Effector CD8-positive, alpha-beta T cell (primary cell): Measurements from ENCODE around the gene UBR2.
"Not testable (repeated sequence)": the region's sequence is repeated elsewhere in the genome, so short reads cannot be mapped to it uniquely, and the experiment has no call there.

Source experiments
- DNase-seq: peaks from one replicate; lab custom pipeline; 2025; lab: John Stamatoyannopoulos, UW

UBR2 gene

DNA sequence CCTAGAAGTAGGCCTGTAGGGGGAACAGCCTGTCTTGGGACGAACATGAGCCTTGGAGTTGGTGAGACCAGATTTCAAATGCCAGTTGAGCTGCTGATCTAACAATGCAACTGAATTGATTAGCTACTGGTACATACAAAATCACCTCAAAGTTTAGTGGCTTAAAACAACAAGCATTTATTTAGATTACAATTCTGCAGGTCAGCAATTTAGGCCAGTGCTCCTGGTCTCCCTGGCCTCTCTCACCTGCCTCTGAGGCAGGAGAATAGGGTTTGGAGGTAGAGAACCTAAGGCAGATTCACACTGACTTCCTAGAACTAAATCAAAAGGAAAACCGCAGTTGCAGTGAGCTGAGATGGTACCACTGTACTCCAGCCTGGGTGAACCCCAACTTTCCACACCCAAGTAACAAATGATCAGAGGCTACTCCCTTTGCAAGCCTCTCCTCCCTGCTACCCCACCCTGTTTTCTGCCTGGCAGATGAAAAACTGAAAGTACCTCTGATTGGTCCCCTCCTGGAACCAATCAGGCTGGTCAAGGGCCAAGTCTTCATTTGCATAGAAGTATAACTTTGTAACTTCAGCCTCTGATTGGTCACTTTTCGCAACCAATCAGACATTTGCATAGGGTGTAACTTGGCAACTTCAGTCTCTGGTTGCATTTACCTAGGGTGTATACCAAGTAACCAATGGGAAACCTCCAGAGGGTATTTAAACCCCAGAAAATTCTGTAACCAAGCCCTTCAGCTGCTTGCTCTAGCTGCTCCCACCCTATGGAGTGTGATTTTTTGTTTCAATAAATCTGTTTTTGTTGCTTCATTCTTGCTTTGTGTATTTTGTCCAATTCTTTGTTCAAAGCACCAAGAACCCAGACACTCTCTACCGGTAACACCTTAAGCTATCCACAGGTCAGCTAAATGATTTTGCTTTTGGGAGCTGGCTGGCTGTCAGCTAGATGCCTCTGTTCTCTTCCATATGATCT, 8.1 kb upstream of the UBR2 start:
- no peak for DNase-seq

DNA sequence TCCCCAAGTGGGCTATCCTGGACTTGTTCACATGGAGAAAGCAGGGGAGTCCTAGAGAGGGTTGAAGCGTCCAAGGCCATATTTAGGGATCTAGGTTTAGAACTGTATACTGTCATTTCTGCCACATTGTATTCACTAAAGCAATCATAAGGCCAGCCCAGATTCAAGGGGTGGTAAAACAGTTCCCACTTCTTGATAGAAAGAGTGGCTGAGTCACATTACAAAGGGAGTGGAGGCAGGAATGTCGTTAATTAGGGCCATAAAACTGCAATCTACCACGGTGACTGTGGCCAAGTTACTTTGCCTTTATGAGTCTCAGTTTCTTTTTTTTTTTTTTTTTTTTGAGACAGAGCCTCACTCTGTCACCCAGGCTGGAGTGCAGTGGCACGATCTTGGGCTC, 7.4 kb upstream of the UBR2 start:
- DNase-seq: no peak

DNA sequence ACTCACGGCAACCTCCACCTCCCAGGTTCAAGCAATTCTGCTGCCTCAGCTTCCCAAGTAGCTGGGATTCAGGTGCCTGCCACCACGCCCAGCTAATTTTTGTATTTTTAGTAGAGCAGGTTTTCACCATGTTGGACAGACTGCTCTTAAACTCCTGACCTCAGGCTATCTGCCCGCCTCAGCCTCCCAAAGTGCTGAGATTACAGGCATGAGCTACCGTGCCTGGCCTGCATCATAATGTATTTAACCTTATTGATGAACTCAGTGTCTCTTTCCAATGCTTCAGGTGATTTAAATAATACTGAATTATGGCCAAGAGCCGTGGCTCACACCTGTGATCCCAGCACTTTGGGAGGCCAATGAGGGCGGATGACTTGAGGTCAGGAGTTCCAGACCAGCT, 4.6 kb upstream of the UBR2 start:
- DNase-seq: not testable (repeated sequence)

DNA sequence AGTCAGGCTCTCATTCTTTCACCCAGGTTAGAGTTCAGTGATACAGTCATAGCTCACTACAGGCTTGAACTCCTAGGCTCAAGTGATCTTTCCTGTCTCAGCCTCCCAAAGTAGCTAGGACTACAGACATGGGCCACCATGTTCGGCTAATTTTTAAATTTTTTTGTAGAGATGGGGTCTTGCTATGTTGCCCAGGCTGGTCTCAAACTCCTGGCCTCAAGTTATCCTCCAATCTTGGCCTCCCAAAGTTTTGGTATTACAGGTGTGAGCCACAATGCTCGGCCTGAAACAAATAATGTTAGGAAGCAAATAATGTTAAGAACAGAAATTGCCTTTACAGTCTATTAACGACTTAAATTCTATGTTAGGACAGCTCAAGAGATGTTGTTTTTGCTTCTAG, 1.8 kb upstream of the UBR2 start:
- no peak for DNase-seq

DNA sequence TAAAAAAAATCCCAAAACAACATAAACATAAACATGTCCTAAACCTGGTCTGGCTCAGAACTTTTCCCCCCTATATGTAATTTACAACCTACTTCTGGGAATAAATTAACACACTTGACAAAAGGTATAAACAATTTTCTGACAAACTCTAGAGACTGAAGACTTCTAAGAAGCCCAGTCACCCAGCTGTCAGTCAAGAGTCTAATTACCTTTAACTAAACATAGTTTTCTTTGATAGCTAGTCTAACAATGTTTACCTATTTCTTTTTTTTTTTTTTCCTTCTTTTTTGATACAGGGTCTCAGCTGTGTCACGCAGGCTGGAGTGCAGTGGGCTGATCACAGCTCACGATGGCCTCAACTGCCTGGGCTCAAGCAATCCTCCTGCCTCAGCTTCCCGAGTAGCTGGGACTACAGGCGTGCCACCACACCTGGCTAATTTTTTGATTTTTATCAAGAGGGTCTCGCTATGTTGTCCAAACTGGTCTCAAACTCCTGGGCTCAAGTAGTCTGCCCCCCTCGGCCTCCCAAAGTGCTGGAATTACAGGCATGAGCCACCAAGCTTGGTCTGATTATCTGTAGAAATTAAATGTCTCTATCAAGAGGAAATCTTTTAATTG, 932 bp upstream of the UBR2 start:
- no peak for DNase-seq

DNA sequence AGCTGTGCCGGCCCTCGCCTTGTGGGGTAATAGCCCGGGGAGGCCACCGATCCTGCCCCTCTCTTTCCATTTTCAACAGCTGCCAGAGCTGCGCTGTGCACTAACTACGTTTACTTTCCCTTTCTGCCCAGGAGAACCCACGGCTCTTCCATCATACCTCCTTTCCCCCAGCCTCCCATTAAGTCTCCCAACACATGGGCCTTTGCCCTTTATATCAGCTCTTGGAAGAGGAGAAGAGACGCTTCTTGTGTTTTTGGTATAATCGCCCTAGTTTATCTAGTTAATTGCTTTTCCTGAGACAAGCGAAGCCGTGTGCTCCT, 637 bp downstream of the UBR2 start:
- no peak for DNase-seq

DNA sequence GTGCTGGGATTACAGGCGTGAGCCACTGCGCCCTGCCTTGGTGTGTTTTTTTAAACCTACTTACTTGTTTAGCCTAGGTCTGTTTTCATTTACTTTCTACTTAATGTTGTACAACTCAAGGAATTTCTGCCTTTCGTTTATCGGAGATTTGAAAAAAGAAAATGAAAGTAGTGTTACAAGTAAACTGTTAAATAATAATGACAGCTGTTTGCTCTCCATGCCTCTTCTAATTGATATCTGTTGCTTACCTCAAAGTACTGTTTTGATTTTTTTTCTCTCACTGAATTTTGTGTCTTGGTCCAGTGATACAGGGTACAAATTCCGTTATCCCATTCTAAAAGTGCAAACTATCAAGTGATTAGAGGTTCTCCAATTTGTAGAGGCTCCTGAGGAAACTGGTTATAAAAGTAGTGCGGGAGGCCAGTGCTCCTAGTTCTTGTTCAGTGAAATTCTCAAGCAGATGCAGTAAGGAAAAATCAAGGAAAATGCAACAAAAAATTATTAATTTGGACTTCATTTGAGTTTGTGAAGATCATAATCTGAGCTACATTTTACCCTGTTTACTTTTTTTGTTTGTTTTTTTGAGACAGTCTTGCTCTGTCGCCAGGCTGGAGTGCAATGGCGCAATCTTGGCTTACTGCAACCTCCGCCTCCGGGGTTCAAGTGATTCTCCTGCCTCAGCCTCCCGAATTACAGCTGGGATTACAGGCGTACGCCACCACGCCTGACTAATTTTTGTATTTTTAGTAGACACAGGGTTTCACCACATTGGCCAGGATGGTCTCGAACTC, 2.2 kb downstream of the UBR2 start:
- no peak for DNase-seq

DNA sequence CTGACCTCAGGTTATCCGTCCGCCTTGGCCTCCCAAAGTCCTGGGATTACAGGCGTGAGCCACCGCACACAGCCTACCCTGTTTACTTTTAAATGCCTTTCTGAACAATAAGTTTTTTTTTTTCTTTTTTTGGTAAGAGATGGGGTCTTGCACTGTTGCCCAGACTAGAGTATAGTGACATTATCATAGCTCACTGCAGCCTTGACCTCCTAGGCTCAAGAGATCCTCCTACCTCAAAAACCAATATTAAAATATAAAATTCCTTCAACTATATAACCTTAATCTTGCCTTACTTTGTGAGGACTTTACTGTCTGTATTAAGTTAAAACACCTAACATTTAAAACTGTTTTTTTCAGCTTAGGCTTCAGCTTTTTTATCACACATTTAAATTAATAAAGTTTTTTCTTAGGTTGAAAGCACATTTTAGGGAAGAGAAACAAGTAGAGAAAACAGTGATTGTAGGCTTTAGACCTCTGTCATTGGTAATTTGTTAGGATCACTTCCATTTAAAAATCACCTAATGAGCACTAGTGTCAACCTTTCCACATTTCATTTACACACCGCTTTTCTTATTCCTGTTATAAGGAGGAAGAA, 2.9 kb downstream of the UBR2 start:
- DNase-seq: no peak

DNA sequence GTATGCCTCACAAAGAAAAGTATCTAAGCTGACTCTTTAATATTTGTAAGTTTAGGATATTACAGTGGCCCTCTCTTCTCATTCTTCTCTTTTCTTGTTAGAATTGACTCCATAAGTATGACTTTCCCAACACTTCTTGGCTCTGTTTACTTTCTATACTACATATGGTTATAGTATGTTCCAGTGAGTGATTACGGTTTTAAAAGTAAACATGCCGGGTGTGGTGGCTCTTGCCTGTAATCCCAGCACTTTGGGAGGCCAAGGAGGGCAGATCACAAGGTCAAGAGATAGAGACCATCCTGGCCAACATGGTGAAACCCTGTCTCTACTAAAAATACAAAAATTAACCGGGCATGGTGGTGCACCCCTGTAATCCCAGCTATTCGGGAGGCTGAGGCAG, 3.4 kb downstream of the UBR2 start:
- DNase-seq: not testable (repeated sequence)

DNA sequence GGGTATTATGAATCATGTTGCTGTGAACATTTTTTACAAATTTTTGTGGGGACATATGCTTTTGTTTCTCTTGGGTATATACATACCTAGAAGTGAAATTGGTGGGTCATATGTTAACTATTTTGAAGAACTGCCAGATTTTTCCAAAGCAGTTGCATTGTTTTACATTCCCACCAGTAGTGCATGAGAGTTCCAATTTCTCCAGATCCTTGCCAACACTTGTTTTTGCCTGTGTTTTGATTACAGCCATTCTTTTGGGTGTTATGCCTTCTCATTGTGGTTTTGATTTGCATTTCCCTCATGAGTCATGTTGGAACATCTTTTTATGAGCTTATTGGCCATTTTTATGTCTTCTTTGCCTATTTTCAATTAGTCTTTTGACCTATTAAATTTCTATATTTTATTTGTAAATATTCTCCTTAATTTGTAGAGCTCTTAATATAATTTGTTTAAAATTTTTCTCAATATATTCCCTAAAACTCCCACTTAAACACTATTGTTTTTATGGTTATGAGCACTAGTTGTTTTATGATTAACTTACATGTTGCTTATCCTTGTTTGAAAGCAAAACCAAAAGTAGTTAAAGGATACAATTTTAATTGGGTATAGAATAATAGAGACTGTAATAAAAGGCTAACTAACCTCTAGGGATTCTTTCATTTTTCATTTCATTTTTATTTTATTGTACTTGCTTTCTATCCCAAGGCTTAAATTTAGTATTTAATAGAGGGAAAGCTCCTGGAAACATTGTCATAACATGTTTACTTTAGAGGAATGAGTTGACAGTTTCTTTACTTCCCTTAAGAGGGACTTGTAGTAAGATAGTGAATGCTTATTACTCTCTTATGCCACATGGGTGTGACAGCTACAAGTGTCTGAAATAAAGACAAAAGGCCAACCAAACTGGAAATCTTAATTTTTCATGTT, 5.5 kb downstream of the UBR2 start:
- no peak for DNase-seq

DNA sequence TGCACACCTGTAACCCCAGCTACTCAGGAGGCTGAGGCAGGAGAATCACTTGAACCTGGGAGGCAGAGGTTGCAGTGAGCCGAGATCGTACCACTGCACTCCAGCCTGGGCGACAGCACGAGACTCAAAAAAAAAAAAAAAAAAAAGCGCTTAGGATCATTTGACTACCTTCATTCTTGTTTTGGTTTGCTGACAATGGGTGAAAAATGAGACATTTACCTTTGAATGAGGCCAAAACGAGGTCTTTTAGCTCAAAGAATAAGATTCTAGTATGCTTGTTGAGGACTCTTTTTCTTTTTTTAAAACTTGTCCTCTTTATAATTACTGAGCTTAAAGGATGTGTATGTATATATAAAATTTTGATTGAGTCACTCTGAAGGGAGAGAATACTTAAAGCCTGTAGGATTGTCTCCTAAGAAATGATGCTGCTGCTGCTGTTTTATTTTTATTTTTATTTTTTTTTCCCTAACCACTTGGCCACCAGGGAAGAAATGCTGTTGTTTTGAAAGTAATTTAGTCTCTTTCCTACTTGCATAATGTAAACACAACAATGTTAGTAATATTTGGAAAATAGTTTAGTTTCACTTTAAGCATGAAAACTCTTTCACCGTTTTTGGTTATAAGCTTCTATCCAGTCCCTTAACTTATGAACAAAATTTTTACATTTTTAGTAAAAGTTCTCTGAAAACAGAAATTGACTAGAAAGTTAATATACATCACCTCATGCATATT, 7.9 kb downstream of the UBR2 start:
- no peak for DNase-seq

DNA sequence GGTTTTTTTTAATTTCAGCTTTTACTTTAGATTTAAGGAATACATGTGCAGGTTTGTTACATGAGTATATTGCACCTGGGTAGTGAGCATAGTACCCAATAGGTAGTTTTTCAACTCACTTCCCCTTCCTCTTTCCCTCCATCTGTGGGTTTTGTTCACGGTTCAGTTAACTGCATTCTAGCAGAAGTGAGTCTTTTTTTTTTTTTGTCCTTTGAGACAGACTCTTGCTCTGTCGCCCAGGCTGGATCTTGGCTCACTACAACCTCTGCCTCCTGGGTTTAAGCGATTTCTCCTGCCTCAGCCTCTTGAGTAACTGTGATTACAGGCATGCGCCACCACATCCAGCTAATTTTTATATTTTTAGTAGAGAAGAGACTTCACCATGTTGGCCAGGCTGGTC, 8.7 kb downstream of the UBR2 start:
- DNase-seq: no peak

DNA sequence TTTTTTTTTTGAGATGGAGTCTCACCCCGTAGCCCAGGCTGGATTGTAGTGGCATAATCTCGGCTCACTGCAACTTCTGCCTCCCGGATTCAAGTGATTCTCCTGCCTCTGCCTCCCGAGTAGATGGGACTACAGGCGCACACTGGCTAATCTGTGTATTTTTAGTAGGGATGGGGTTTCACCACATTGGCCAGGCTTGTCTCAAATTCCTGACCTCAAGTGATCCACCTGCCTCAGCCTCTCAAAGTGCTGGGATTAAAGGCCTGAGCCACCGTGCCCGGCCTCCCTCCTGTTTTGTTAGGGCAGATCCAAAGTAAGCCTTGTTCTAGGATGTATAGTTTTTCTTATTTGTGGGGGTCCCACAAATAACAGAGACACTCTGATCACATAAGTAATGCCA, 12.7 kb downstream of the UBR2 start:
- not testable (repeated sequence) for DNase-seq

DNA sequence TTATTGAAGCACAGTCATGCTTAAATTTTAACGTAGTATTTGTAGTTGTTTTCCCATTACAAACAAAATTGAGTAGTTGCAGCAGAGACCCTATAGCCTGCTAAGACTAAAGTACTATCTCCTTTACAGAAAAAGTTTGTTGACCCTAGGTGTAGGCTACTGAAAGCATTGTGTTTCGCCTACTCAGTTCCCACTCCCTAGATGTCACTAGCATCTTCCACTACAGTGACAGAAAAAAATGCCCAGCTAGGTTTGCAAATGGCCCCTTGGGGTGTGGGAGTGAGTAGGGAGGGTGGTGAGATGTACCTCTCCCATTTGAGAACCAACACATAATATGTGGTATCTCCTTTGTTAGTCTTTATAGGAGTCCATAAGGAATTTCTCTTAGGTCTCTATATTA, 34.5 kb downstream of the UBR2 start:
- DNase-seq: no peak

DNA sequence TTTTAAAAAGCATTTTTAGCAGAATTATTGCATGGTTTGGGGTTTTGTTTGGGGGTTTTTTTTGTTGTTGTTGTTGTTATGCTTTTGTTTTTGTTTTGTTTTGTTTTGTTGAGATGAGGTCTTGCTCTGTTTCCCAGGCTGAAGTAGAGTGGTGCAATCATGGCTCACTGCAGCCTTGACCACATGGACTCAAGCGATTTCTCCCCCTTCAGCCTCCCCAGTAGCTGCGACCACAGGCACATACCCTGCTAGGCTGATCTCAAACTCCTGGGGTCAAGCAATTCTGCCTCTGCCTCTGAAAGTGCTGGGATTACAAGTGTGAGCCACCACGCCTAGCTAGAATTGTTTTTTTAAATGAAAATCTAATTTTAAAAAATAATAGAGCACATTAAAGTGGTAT, 35.7 kb downstream of the UBR2 start:
- DNase-seq: no peak

DNA sequence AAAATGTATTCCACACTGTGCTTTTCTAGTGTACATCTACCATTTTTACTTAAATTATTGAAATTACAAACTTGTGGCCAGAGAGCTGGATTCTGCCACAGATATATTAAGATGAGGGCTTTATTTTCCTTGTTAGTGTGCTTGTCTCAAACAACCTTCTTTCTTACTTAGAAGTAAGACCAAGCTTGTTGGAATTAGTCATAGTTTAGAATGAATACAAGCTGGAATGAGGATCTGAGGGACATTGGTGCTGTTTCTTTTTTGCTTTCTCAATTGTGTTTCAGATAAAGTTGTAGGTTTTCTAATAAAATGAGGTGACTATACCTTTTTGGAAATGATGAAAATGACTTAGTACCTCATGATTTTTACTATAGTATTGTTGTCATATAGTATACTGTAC, 40.3 kb downstream of the UBR2 start:
- no peak for DNase-seq

DNA sequence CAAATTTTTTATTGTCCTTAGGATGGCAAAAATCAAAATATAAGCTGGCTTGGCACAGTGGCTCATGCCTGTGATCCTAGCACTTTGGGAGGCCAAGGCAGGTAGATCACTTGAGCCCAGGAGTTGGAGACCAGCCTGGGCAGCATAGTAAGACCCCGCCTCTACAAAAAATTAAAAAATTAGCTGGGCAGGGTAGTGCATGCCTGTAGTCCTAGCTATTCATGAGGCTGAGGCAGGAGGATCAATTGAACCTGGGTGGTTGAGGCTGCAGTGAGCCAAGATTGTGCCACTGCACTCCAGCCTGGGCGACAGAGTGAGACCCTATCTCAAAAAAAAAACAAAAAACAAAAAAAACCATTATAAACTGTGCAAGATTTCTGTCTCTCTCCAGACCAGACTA, 40.9 kb downstream of the UBR2 start:
- DNase-seq: not testable (repeated sequence)

DNA sequence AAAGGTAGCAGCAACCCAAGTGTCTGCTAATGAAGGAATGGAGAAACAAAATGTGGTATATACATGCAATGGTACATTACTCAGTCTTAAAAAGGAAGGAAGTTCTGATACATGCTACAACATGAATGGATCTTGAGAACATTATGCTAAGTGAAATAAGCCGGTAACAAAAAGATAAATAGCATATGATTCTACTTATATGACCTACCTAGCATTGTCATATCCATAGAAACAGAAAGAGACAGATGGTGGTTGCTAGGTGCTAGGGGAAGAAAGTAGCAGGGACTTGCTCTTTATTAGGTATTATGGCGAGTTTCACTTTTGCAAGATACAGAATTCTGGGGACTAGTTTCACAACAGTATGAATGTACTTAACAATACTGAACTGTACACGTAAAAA, 46.6 kb downstream of the UBR2 start:
- DNase-seq: no peak

DNA sequence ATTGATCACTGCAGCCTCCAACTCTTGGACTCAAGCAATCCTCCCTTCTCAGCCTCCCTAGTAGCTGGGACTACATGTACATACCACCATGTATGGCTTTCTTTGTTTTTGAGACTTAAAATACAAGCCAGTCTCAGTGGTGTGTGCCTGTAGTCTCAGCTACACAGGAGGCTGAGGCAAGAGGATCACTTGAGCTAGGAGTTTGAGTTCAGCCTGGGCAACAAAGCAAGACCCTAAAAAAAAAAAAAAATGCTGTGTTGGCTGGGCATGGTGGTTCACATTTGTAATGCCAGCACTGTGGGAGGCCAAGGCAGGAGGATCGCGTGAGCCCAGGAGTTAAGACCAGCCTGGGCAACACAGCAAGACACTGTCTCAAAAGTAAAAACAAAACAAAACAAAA, 51.7 kb downstream of the UBR2 start:
- no peak for DNase-seq

DNA sequence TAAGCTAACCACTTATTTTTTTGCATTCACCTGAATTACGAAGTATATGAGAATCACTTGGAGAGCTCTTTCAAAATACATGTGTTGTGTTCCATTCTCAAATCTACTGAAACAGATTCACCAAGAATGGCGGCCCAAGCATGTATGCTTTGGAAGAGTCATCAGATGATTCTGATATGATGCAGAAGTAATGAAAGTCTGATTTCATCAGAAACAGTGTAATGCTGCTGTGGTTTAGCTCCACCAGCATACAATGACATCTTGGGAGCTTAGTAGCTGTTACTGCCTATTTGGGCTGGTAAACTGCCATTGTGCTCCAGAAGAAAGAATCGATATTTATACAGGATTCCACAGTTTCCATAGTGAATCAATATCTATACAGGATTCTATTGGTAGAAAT, 52.9 kb downstream of the UBR2 start:
- DNase-seq: no peak

DNA sequence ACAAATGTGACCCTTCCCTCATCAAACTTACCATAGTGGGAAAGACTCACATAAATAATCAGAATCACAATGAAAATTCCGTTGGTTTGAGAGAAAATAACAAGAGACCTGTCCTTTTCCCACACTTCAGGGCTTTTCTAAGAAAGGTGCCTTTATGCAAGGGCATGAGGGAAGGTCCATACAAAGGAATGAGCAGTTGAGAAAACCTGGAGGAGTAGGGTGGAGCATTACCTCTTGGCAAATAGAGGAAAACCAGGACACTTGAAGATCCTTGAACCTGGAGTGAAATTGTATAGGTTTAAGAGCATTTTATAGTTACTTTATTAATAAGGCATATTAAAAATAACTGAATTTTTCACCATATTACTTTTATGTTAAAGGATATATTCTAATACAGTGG, 54.3 kb downstream of the UBR2 start:
- DNase-seq: no peak
